ENCODE measurements around the gene PPP3CA. TPM values are rescaled to one million over a fixed set of nuclear protein-coding genes. Genes with fewer than 3 reads are reported as not detected.

PPP3CA gene
- total RNA-seq, 1 donor from 2014 or later: 36.5 TPM

DNA sequence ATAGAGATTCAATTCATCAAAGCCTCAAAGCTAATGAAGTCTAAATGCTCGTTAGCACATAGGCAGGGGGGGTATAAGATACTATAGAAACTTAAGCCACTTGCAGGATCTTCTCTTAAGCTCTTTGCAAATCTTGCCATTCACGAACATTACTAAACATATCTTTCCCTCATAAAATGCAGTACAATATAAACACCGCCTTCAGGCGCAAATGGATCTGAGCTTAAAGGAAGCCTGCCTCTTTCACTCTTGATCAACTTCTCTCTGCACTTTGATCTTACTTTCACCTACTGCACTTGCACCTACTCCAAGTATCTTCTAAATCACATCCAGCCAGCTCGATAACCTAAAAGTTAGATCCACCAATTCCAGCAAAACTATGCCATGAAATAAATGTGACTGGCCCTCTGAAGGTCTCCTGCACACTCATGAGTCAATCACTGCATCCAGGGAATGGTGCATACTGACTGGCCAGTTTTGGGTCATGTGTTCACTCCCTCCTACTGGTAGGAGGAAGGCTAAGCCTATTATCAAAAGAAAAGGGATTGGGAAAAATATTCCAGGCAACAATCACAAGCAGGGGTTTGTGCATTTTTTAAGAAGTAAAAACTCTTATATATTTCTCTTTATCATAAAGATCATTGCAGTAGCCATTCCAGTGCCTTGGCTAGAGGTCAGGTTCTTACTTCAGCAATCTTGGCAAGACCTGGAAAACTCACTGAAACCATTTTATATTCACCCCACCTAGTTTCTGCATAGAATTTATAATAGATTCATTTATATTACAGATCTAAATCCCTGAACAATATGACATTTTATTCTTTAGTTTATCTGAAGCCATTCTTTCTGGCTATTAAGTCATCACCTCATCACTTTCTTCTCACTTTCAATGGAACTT is 222.0 kb downstream of the PPP3CA start:
- H3K27me3 Mint-ChIP-seq (ENCODE audit: low read depth): no peaks in the 10 kb centered on the region
- peak overlapping the region; percentile 71 for H3K27ac Mint-ChIP-seq (ENCODE audit: unreplicated experiment)
- DNase-seq (ENCODE audit: low spot score): no peak
- H3K4me1 Mint-ChIP-seq (ENCODE audit: low read depth): peaks cover 19% of the 10 kb centered on the region
- TF ChIP-seq, protein P1, sequence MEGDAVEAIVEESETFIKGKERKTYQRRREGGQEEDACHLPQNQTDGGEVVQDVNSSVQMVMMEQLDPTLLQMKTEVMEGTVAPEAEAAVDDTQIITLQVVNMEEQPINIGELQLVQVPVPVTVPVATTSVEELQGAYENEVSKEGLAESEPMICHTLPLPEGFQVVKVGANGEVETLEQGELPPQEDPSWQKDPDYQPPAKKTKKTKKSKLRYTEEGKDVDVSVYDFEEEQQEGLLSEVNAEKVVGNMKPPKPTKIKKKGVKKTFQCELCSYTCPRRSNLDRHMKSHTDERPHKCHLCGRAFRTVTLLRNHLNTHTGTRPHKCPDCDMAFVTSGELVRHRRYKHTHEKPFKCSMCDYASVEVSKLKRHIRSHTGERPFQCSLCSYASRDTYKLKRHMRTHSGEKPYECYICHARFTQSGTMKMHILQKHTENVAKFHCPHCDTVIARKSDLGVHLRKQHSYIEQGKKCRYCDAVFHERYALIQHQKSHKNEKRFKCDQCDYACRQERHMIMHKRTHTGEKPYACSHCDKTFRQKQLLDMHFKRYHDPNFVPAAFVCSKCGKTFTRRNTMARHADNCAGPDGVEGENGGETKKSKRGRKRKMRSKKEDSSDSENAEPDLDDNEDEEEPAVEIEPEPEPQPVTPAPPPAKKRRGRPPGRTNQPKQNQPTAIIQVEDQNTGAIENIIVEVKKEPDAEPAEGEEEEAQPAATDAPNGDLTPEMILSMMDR (IDR thresholded peaks at IDR 0.05): no peak
- H3K9me3 Mint-ChIP-seq (ENCODE audit: low read depth): no peaks in the 10 kb centered on the region
- H3K36me3 Mint-ChIP-seq (ENCODE audit: low read depth): peaks cover 2% of the 10 kb centered on the region
- H3K4me3 Mint-ChIP-seq (ENCODE audit: unreplicated experiment): no peak overlapping the region

DNA sequence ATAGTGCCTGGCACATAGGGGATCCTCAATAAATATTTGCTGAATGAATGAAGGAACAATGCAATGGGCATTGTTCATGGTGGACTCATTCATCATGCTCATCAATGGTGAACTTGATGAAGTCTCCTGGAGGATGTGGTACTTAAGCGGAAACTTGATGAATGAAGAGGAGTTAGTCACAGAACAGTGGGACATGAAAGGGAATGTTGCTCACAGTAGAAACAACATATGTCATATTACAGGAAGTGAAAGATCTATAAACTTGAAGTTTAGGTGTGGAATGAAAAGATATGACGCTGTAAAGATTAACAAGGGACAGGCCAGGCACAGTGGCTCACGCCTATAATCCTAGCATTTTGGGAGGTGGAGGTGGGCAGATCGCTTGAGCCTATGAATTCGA is 224.1 kb downstream of the PPP3CA start:
- Mint-ChIP-seq H3K36me3 (ENCODE audit: low read depth) (no peaks in the 10 kb centered on the region), H3K4me1 (ENCODE audit: low read depth) (peaks cover 19% of the 10 kb centered on the region), H3K9me3 (ENCODE audit: low read depth) (no peaks in the 10 kb centered on the region), H3K27me3 (ENCODE audit: low read depth) (no peaks in the 10 kb centered on the region), H3K4me3 (ENCODE audit: unreplicated experiment) (no peak overlapping the region), H3K27ac (ENCODE audit: unreplicated experiment) (no peak overlapping the region)
- TF ChIP-seq, protein P1 (IDR thresholded peaks at IDR 0.05): no peak
- DNase-seq (ENCODE audit: low spot score): no peak

DNA sequence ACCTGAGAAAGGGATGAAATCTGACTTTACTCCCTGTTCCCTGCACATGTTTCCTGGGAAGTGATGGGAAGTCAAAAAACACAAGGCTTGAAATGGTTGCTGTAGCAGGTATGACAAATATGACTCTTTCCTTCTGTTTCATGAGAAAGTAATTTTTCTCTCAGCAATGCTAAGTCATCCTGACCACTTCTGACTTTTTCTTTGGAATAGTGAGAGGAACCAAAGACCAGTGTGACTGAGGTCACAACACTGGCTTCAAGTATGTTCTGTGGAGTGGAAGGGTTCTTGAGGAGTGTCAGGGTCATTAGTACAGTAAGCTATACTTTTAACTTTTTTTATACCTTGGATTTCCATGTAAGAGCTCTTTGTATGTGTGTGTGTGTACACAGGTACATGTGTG is 225.3 kb downstream of the PPP3CA start:
- Mint-ChIP-seq H3K27me3 (ENCODE audit: low read depth) (no peaks in the 10 kb centered on the region), H3K27ac (ENCODE audit: unreplicated experiment) (no peak overlapping the region), H3K4me3 (ENCODE audit: unreplicated experiment) (no peak overlapping the region), H3K9me3 (ENCODE audit: low read depth) (no peaks in the 10 kb centered on the region), H3K36me3 (ENCODE audit: low read depth) (no peaks in the 10 kb centered on the region), H3K4me1 (ENCODE audit: low read depth) (peaks cover 16% of the 10 kb centered on the region)
- TF ChIP-seq, protein P1 (IDR thresholded peaks at IDR 0.05): no peak
- no peak for DNase-seq (ENCODE audit: low spot score)

DNA sequence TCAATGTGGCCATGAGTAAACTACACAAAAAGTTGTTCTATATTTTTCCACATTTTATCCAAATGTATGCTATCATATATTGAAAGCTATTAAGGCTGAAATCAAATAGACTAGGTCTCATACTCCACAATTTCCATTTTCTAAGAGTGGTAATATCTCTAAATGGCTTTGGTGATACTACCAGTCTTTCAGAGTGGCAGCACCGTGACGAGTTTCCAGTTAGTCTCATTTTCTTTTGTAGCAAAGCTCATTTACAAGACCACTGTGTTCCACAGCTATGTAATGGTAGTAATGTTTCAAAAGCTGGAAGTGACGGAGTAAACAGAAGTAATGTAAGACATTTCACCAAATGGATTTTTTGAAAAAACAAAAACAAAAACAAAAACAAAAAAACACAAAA is 228.2 kb downstream of the PPP3CA start:
- H3K27ac Mint-ChIP-seq (ENCODE audit: unreplicated experiment): no peak overlapping the region
- H3K27me3 Mint-ChIP-seq (ENCODE audit: low read depth): no peaks in the 10 kb centered on the region
- no peak overlapping the region for H3K4me3 Mint-ChIP-seq (ENCODE audit: unreplicated experiment)
- no peaks in the 10 kb centered on the region for H3K9me3 Mint-ChIP-seq (ENCODE audit: low read depth)
- no peaks in the 10 kb centered on the region for H3K36me3 Mint-ChIP-seq (ENCODE audit: low read depth)
- DNase-seq (ENCODE audit: low spot score): no peak
- peaks cover 7% of the 10 kb centered on the region for H3K4me1 Mint-ChIP-seq (ENCODE audit: low read depth)
- TF ChIP-seq, protein P1 (IDR thresholded peaks at IDR 0.05): no peak

DNA sequence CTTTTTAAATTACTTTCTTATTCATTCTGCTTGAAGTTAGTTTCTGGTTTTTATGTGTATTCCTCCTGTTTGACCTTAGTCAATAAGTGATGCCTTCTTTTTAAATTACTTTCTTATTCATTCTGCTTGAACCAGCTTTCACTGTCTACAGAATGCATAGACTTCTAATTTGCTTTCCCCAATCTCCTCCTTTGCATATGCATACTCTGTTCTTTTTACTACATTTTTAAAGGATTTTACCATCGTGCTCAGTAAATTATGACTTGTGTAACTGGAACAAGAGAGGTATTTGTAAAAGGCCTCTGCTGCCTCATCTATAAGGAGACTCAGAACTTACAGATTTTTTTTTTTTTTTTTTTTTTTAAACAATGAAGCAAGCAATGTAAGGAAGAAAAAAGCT is 228.7 kb downstream of the PPP3CA start:
- peaks cover 7% of the 10 kb centered on the region for H3K4me1 Mint-ChIP-seq (ENCODE audit: low read depth)
- H3K36me3 Mint-ChIP-seq (ENCODE audit: low read depth): no peaks in the 10 kb centered on the region
- H3K27ac Mint-ChIP-seq (ENCODE audit: unreplicated experiment): no peak overlapping the region
- H3K27me3 Mint-ChIP-seq (ENCODE audit: low read depth): no peaks in the 10 kb centered on the region
- TF ChIP-seq, protein P1 (IDR thresholded peaks at IDR 0.05): no peak
- no peak overlapping the region for H3K4me3 Mint-ChIP-seq (ENCODE audit: unreplicated experiment)
- DNase-seq (ENCODE audit: low spot score): no peak
- H3K9me3 Mint-ChIP-seq (ENCODE audit: low read depth): no peaks in the 10 kb centered on the region

All from chondrocyte (in vitro differentiated cells).